NCI-H345 treated with DMSO at 0.1 percent for 48 hours (cell line): ENCODE measurements around the gene MVB12B.
"Not testable (repeated sequence)": the region's sequence is repeated elsewhere in the genome, so short reads cannot be mapped to it uniquely, and the experiment has no call there.

Experiments
- DNase-seq: peaks from one replicate; lab custom pipeline; 2025; ENCODE audit not compliant: unreplicated experiment; lab: John Stamatoyannopoulos, UW

The MVB12B gene

DNA sequence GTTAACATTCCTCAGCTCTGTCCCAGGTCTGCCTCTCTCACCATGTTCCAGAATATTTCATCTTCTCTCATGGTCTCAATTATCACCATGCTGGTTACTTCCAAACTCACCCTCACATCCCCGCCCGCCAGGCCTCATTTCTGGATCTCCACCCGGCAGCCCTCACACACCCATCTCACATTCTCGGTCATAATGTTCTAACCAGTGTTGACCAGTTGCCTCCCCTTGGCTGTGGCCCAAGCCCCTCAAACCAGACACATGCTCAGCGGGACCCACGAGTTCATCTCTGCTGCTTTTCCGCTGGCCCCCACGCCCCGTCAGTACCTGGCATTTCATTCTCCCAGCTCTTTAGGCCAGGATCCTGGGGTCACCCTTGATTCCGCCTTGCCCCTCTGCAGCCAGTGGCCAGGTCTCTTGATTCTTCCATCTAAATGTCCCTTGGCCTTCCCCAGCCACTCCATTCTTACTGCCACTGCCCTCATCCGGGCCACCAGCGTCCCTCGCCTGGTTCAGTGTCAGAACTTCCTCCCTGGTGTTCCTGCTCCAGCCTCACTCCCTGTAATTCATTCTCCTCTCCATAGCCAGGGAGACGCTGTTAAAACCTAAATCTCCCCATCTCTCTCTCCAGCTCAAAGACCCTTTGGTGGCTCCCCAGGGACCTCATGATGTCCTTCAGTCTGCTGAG, 141.7 kb downstream of the MVB12B start:
- DNase-seq = no peak

DNA sequence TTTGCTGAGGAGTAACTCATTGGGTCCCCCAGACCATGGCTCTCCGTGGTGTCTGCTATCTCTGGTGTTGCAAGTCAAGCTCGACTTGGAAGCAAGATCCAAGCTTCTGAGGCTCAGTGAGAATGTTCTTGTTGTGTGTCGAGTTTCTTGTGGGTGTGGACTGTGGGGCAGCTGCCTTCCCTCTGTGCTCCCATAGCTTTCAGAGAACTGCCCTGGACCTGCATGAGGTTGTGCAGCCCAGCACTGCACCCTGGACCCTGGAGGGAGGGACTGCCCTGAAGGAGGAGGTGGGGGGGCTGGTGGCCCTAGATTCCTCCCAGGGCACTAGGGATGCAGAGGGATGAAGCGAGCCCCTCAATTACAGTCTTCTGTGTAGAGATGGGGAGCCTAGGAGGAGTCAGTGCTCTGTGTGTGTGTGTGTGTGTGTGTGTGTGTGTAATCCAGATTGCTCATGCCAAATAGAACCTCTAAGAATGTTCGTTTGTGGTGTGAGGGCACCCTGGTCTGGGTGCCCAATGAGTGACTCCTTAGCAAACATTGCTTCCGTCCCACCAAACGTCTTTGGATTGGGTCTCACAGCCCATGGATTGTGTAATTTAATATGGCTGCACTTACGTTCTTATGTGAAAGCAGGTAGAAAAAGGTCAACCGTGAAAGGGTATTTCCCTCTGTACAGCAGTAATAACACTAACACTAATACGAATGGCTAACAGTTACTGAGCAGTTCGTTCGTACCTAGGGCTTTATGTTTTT, 143.8 kb downstream of the MVB12B start:
- no peak for DNase-seq

DNA sequence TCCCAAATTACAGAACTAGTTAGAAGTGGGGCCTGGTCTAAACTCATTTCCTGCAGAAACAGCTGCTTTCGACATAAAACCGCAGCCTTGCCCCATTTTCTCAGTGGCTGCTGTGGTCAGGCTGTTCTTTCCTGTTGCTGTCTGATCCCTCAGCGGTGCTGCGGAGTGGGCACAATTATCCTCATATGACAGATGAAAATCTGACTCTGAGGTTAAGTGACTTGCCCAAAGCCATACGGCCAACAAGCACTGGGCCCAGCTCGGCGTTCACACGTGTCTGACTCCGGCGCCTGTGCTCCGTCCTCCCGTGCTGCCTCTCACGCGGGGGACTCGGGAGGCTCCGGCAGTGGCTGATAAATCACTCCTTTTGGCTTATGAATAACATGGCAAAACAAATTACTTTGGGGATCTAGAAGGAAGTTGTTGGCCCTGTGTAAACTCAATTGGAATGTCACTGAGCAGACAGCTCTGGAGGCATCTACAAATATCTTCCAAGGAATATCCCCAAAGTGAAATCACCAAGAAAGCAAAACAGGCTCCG, 144.5 kb downstream of the MVB12B start:
- no peak for DNase-seq

DNA sequence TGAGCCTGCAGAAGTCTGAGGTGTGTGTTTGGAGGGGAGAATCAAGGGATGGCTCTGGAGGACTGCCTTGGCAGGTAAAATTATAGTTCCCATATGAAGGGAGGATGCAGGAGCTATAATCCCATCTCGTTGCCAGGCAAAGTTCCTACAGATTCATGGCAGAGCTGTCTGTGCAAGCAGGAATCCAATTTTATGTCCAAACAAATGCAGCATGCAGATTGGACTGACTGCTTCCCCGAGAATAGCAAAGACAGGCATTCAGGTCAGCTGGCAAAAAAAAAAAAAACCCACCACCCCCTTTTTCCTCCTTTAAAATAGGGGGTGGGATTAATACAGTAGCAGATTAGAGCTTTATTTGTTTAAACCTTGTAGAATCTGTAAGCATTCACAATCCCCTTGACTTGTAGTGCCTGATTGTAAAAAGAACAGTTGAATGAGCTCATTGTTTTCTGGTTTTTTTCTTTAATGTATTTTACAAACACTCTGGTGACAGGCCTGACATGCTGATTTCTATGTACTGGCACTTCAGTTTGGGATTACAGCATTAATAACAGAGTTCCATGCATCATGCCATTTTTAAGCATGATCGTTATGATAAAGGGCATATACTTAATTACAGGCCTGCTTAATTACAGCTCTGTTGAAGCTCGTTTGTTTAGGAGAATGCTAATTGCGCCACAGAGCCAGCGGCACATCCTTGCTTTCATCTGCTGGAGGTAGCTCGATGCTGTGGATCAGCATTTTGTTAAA, 145.7 kb downstream of the MVB12B start:
- DNase-seq = no peak

DNA sequence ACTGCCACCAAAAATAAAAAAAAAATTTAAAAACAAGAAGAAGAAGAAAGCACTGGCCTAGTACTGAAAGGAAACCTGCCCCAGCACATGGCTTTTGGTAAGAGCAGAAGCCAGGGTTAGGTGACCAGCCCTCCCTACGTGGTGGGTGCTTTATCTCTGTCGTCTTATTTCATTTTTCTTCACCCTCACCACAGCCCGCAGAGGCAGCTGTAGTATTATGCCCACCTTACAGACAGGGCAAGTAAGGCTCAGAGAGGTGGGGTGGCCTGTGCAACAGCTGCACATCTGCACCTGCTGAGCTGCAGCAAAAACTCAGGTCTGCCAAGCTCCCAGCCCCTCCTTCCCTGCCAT, 146.3 kb downstream of the MVB12B start:
- DNase-seq = no peak

DNA sequence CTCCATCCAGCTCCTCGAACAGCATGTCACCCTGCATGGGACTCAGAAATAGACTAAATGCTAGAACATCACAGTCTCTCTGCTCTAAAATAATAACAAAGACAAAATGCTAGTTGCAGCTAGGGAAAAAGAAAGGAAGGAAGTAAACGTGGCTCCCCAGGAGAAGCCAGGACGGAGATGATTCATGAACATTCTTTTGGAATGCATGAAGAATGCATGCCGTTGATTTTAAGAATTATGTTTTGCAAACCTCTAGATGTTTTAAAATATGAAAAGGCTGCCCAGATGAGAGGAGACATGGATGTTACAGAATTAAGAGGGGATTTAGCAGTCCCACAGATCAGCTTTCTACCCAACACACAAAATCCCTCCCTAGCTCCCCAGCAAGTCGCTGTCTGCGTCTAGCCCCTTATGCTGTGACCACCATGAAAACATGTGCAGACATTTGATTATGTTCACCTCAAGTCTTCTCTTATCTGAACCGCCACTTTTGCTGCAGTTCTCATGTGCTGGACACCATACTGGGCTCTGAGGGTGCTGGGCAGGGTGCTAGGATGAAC, 147.7 kb downstream of the MVB12B start:
- no peak for DNase-seq

DNA sequence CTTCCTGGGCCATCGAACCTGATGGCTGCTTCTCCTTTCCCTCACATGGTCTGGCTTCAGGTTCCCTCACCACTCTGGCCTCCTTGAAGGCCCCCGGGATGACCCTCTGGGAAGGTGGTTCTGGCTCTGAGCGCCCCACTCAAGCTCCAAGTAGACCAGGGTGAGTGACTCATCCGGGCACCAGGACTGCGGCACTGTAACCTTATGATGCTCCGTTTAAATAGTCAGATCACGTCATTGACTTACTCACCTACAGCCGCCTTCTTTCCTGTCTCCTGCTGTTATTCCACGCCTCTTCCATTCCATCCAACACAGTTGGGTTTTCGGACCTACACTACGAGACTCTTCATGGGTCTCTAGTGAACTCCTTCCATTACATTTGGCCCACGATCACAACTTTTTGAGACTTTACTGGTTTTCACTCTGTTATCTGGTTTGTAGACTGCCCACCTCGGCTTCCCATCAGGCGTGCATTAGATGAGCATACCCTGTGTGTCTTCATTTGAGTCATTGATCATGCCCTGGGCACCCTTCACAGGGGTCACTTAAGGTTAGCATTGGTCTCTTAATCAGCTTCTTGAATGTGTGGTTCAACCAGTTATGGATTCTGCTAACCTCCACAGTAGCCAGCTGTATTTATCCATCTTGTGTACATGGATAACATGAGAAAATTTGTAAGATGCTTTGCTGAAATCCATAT, 148.3 kb downstream of the MVB12B start:
- DNase-seq = no peak

DNA sequence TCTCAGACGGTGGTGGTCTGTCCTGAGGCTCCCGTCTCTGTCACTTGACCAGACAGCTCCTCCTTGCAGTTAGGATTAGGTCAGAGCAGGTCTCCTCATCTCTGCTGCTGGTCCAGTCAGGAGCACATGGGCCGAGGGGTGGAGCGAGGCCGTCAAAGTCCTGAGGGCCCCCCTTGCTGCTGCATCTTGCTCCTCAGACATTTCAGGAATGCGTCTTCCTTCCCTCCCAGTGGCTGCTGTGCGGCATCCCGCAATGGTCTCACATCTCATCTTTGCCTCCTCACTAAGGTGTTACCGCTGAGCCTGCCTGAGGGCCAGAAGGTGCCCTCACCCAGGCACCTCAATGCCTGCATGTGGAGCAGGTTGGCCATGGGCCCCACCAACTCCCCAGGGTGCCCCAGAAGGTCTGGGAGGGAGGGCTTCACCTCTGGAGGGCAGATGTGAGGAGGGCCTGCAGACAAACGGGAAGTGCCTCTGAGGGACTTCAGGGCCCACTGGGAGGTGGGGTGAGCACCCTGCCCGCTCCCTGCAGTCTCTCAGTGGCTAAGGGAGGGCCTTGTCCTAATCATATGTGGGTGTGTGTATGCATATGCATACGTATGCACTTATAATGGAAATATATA, 149.4 kb downstream of the MVB12B start:
- no peak for DNase-seq

DNA sequence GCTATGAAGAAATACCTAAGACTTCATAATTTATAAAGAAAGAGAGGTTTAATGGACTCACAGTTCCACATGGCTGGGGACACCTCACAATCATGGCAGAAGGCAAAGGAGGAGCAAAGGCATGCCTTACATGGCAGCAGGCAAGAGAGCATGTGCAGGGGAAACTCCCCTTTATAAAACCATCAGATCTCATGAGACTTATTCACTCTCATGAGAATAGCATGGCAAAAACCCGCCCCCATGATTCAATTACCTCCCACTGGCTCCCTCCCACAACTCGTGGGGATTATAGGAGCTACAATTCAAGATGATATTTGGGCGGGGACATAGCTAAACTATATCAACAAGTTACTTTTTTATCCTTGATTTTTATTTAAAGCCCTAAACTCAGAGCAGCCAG, 150.8 kb downstream of the MVB12B start:
- not testable (repeated sequence) for DNase-seq

DNA sequence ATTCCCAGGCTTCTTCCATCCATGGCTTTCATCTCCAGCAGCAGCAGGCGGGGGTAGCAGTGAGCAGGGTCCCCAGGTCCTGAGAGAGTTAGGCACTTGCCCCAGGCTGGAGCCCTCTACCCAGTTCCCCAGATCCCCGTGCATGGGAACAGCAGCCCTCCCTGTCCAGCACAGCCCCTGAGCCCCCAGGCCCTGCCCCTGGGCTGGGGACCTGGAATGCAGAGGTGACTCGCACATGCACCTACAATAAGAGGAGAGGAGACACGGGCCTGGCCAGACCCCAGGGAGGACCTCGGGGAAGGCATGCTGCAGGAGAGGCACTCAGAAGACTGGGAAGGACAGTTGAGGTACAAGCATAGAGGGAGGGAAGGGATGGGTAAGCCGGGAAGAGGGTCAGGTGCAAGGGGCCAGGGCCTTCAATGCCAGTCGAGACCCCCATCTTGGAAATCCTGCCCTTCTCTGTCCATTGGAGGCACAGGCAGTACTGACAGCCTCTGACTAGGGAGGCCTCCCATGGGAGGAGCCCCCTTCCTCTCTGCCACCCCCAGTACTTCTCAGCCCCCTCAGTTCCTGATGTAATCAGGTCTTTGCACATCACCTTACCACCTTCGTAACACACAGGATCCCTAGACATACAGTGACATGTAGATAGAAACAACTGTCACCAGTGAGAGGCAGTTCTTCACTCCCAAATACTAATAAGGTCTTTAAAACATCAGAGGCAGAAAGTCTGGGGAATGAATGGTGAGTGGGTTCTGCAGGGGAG, 151.8 kb downstream of the MVB12B start:
- no peak for DNase-seq

DNA sequence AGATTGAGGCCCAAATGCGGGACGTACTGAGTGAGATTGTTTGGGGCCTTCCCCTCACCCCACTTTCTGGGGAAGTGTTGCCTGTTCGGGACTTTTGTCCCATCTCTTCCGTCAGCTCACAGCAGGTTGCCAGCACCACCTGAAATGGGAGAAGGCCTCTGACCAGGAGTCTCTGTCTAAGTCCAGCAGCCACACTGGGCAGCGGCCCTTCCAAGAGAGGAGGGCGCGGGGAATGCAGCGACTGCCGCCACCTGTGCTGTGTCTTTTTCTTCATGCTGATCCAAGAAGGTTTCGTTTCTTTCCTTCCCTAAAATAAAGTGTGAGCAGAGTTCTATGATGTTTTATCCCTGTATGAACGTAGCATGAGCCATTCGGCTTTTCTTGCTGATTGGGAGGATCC, 152.9 kb downstream of the MVB12B start:
- DNase-seq = no peak

DNA sequence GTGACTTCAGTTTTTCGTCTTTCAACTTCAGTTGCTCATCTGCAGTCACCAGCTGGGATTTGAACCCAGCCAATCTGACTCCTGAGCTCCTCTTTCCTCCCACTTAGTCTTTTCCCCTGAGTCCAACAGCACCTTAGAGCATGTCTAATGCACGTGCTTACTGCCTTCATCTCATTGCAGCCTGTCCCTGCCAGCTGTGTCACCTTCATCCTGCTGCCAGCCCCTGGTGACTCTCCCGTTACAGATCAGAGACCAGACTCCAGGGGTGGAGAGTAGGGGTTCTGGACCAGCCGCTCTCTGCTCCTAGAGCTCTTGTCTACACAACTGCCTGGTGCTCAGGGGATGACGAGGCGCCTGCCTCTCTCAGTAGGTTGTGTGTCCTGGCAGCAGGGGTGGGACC, 154.2 kb downstream of the MVB12B start:
- no peak for DNase-seq

DNA sequence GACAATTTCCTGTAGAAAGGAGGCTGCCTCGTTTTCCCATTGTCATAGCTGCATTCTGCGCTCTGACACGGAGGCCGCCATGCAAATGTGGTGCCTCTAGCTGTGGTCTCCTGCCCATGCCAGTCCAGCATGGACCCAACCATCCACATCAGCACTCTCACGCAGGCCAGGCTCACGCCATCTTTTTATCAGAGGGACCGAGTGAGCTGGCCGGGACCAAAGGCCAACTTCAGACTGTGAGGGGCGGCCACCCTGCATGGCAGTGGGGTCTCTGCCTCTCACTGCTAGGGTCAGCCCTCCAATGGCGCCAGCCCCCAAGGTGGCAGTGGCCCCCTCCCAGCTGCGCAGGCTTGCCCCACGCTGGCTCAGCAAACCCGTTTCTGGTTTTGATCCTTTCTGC, 155.2 kb downstream of the MVB12B start:
- no peak for DNase-seq

DNA sequence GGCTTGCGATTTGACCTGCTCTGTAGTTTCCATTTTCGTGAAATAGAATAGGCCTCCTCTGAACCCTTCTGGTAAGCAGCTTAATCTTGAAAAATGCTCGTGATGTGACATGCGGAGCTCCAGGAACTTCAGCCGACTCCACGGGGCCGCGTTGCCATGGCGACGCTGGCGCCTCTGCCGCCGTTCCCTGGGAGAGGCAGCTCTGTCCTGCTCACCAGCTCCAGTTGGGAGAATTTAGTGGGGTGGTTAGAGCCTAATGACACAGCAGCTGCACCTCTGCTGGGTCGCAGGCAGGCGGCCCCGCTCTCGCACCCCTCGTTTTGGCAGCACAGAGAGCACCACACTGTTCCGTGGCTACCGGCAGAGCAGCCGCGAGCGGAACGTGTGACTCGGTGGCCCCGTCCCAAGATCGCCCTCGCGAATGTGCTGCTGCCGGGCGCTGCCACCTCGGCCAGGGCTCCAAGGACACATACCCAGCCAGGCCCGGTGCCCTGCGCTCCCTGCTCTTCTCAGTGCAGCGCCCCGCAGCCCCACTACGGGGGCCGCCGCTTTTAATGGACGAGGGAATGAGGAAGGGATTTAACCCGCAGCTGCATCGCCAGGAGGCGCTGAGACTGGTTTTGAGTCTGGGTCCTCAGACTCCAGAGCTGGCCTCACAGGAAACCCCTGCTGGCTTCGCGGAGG, 155.9 kb downstream of the MVB12B start:
- DNase-seq = no peak

DNA sequence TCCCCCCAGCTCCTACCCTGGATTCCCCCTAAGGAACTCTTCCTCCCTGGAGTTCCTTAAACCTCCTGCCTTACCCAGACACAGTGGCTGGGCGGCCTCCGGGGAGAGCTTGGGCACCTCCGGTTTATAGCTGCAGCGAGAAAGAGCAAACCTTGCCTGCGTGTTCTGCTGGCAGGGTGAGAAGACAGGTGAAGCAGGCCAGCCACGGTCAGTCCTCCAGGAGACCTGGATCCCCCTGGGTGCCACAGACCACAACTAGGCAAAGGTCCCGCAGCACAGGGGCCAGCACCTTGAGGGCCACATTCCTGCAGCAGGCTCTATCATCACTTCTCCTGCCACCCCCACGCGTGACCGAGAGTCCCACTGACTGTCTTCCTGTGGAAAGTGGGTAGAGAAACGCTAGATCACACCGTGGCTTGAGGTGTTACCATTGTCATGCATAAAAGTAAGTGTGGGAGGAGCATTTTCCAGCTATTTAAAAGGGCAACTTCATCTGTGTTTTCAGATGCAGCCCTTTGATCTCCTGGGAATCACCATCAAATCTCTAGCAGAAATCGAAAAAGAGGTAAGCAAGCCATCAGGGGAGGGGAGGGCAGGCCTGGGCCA, 156.9 kb downstream of the MVB12B start:
- no peak for DNase-seq

DNA sequence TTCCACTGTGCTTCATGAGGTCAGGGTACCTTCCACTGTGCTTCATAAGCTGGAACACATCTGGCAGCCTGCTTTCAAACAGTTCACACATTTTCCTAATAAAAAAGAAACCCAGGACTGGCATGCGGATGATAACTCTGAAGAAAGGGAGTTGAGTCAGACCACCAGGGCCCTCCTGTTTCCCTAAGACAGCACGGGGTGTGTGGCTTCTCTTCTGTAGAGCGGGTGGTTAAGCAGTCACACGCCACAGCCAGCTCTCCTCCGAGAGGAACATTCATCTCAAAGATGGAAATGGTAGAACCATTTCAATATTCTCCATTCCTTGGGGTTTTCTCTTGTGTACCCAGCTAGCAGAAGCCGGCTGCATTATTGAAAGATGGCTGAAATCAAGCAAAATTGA, 159.0 kb downstream of the MVB12B start:
- no peak for DNase-seq

DNA sequence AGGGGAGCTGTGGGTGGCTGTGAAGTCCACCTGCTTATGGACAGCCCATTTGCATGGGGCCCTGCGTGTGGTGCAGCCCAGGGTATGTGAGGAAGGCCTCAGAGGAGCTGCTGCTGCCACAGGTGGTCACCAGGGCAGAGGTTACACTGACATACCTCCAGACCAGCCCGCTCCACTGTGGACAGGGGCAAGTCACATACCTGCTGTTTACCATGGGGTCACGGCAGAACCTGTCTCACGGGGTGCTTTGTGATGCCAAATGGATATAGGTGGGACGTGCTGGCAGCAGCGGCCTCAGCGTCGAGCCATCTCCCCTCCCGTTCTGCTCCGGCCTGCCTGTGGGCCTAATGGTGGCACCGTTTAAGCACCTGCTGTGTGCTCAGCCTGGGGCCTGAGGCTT, 159.6 kb downstream of the MVB12B start:
- DNase-seq = no peak

DNA sequence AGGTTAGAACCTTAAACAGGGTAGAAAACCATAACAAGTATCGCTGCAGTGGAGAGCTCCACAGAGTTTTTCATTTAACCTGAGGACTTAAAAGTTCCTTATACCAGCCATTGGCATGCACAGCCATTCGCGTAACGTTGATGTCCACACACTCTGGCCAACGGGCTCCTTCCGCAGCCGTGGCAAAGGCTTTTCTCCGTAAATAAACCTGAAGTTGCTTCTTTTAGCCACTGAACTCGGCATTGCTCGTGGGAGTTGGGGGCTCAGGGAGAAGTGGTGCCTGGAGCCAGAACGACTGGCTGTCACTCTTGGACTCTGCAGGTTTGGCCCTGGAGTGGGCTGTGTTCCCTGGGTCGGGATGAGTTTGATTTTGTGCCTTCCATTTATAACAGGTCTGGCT, 161.2 kb downstream of the MVB12B start:
- DNase-seq = no peak

DNA sequence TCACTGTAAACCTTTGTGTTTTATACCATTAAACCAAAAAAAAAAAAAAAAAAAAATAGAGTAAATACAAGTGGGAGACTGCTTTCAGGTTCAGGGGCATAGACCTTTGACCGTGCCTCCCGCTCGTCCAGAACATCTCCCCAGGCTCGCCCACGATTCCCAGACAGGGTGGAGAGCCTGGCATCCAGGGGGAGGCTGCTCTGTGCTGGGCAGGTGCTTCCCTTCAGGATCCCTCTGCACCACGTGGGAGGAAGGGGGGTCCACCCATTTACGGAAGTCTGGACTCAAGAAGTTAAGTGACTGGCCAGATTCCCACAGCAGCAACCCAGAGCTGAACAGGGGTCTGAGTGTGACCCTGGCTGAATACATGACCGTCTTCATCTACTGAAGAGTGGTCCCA, 161.7 kb downstream of the MVB12B start:
- DNase-seq = no peak
